Astrocyte (in vitro differentiated cells and primary cell): Measurements from ENCODE around the gene HDHD2. TPM values are rescaled to one million over a fixed set of nuclear protein-coding genes. Genes with fewer than 3 reads are reported as not detected.

ENCODE experiments used
- DNase-seq: peaks from one replicate; pipeline ENCODE4 v3.0.0-alpha.2; 2010; ENCODE audit warnings: low read depth
- FAIRE-seq: peaks from 2 replicates; lab custom pipeline; 2011; peaks lifted over from hg19 to GRCh38; lab: Jason Lieb, UNC
- H2AFZ ChIP-seq: 2 replicates; pipeline ENCODE4 v1.6.0; 2012; ENCODE audit warnings: low read depth, low read length, inconsistent platforms
- H3K27ac ChIP-seq: 2 replicates; pipeline ENCODE4 v1.5.1; 2011; ENCODE audit warnings: low read depth, low read length, inconsistent platforms
- H3K27me3 ChIP-seq: 2 replicates; pipeline ENCODE4 v1.6.0; 2011; ENCODE audit warnings: low read length, inconsistent platforms; ENCODE audit not compliant: insufficient read depth
- H3K36me3 ChIP-seq: 2 replicates; pipeline ENCODE4 v1.5.1; 2011; ENCODE audit warnings: low read length, inconsistent platforms; ENCODE audit not compliant: insufficient read depth
- H3K4me1 ChIP-seq: 2 replicates; pipeline ENCODE4 v1.5.1; 2011; ENCODE audit warnings: low read length, inconsistent platforms; ENCODE audit not compliant: insufficient read depth
- H3K4me2 ChIP-seq: 2 replicates; pipeline ENCODE4 v1.6.0; 2012; ENCODE audit warnings: low read length, inconsistent platforms
- H3K4me3 ChIP-seq: 2 replicates; pipeline ENCODE4 v1.5.1; 2011; ENCODE audit warnings: low read depth, mild to moderate bottlenecking, low read length, inconsistent platforms; ENCODE audit not compliant: insufficient read depth
- H3K79me2 ChIP-seq: 2 replicates; pipeline ENCODE4 v1.6.0; 2012; ENCODE audit warnings: mild to moderate bottlenecking, low read length, inconsistent platforms; ENCODE audit not compliant: insufficient read depth
- H3K9ac ChIP-seq: 2 replicates; pipeline ENCODE4 v1.6.0; 2012; ENCODE audit warnings: mild to moderate bottlenecking, low read length, inconsistent platforms
- H3K9me3 ChIP-seq: 2 replicates; pipeline ENCODE4 v1.5.1; 2012; ENCODE audit warnings: low read depth, mild to moderate bottlenecking, low read length, inconsistent platforms; ENCODE audit not compliant: insufficient read depth
- H4K20me1 ChIP-seq: 2 replicates; pipeline ENCODE4 v1.6.0; 2012; ENCODE audit warnings: low read length, inconsistent platforms; ENCODE audit not compliant: insufficient read depth
- H3K27ac Mint-ChIP-seq: one replicate; pipeline ENCODE4 v1.8.0; 2021; ENCODE audit warnings: mild to moderate bottlenecking, mixed read lengths; ENCODE audit not compliant: unreplicated experiment
- H3K27me3 Mint-ChIP-seq: one replicate; pipeline ENCODE4 v1.8.0; 2021; ENCODE audit warnings: low read depth, mixed read lengths; ENCODE audit not compliant: unreplicated experiment
- H3K36me3 Mint-ChIP-seq: one replicate; pipeline ENCODE4 v1.8.0; 2021; ENCODE audit warnings: low read depth, mixed read lengths; ENCODE audit not compliant: unreplicated experiment
- H3K4me1 Mint-ChIP-seq: one replicate; pipeline ENCODE4 v1.8.0; 2021; ENCODE audit warnings: low read depth, mixed read lengths; ENCODE audit not compliant: unreplicated experiment
- H3K4me3 Mint-ChIP-seq: one replicate; pipeline ENCODE4 v1.8.0; 2021; ENCODE audit warnings: mild to moderate bottlenecking, moderate library complexity, mixed read lengths; ENCODE audit not compliant: unreplicated experiment
- H3K9me3 Mint-ChIP-seq: one replicate; pipeline ENCODE4 v1.8.0; 2021; ENCODE audit warnings: mild to moderate bottlenecking, mixed read lengths; ENCODE audit not compliant: unreplicated experiment
- EZH2 ChIP-seq: IDR thresholded peaks from 2 replicates; pipeline ENCODE4 v1.6.1; 2012; ENCODE audit warnings: mild to moderate bottlenecking, low read length, inconsistent platforms; ENCODE audit not compliant: insufficient read depth
- total RNA-seq: library from RNA; stranded (reverse); gene quantifications from 2 replicates; pipeline ENCODE4 v1.2.1, GENCODE V29; 2021
- TF ChIP-seq, protein P1 (sequence below): IDR thresholded peaks from 2 replicates; pipeline ENCODE4 v1.5.1; 2011; ENCODE audit warnings: low read depth, mild to moderate bottlenecking, inconsistent platforms, low read length, moderate library complexity; ENCODE audit not compliant: insufficient read depth

Gene HDHD2
- total RNA-seq, 1 donor from 2014 or later = 23.5 TPM

DNA sequence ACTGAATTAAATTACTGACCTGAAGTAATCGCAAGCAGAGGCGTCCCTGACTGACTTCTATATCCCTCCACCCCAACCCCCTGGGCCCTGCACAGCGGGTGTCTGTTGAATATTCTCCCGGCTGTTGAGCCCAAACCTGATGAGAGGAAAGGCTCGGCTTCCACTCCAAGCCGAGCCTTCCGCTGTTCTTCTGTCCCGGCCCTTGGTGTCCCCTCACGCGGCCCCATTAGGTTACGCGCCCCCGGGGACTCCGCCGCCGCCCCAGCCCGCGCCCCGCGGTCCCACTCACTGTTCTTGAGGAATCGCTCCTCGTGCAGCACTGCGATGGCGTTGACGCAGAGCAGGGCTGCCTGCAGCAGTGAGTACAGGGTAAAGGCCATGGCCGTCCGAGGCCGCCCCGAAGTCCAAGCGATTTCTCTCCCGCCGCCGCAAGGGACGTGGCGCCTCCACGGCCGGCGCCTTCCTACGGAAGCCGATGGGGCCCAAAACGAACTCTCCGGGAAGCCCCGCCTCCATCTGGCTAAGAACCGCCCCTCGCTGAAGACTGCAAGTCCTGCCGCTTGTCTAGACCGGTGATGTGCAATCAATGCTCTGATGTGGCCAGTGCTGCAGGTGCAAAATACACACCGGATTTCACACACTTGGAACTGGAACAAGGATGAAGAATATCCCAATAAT lies 25.7 kb upstream of the HDHD2 start, which contains the start of gene IER3IP1:
IER3IP1 (minus strand) TSS at position 467 of the 678 bp plus-strand sequence; CDS start at position 380, 87 bp downstream.
- H3K27ac Mint-ChIP-seq = no peak within 1 kb of the TSS

DNA sequence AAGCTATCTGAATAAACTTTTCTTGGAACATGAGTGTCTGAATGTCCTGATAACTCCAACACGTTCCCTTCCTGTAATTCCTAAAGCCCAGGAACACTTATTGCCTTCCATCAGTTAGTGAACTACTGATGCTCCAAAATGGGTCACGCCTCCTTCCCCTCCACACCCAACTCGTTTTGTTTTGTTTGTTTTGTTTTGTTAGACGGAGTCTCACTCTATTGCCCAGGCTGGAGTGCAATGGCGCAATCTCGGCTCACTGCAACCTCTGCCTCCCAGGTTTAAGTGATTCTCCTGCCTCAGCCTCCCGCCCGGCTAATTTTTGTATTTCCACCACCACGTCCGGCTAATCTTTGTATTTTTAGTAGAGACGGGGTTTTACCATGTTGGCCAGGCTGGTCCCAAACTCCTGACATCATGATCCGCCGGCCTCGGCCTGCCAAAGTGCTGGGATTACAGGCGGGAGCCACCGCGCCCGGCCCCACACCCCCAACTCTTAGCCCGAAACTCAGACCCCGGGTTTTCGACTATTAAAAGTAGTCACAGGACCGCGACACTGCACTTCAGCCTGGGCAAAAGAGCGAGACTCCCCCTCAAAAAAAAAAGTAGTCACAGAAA lies 25.1 kb upstream of the HDHD2 start:
- Mint-ChIP-seq H3K4me3 (no peak overlapping the region), H3K27me3 (no peaks in the 10 kb centered on the region), H3K27ac (no peak overlapping the region), H3K4me1 (peaks cover 2% of the 10 kb centered on the region), H3K9me3 (no peaks in the 10 kb centered on the region), H3K36me3 (no peaks in the 10 kb centered on the region)
- DNase-seq (no peak), FAIRE-seq (no peak)
- H3K4me2 ChIP-seq = peak overlapping the region; percentile 84
- peak overlapping the region; percentile 92 for H2AFZ ChIP-seq
- peak overlapping the region; percentile 94 for H3K4me3 ChIP-seq
- peaks cover 5% of the 10 kb centered on the region for H3K4me1 ChIP-seq
- H3K79me2 ChIP-seq = peaks cover 58% of the 10 kb centered on the region
- H3K9ac ChIP-seq = peak overlapping the region; percentile 99
- H3K9me3 ChIP-seq = no peaks in the 10 kb centered on the region
- peaks cover 46% of the 10 kb centered on the region for H4K20me1 ChIP-seq
- peaks cover 3% of the 10 kb centered on the region for H3K36me3 ChIP-seq
- TF ChIP-seq EZH2 = no peak
- TF ChIP-seq, protein P1, sequence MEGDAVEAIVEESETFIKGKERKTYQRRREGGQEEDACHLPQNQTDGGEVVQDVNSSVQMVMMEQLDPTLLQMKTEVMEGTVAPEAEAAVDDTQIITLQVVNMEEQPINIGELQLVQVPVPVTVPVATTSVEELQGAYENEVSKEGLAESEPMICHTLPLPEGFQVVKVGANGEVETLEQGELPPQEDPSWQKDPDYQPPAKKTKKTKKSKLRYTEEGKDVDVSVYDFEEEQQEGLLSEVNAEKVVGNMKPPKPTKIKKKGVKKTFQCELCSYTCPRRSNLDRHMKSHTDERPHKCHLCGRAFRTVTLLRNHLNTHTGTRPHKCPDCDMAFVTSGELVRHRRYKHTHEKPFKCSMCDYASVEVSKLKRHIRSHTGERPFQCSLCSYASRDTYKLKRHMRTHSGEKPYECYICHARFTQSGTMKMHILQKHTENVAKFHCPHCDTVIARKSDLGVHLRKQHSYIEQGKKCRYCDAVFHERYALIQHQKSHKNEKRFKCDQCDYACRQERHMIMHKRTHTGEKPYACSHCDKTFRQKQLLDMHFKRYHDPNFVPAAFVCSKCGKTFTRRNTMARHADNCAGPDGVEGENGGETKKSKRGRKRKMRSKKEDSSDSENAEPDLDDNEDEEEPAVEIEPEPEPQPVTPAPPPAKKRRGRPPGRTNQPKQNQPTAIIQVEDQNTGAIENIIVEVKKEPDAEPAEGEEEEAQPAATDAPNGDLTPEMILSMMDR = no peak
- H3K27ac ChIP-seq = peak overlapping the region; percentile 87
- H3K27me3 ChIP-seq = peaks cover 3% of the 10 kb centered on the region

More for the DNA sequence above, 25.7 kb upstream of the HDHD2 start, which contains the start of gene IER3IP1:
- DNase-seq = peak; percentile 81
- H3K79me2 ChIP-seq = peaks cover 52% of the 10 kb centered on the region
- H2AFZ ChIP-seq = peak within 1 kb of the TSS; percentile 92
- no peaks in the 10 kb centered on the region for H3K9me3 Mint-ChIP-seq
- FAIRE-seq = no peak
- peak within 1 kb of the TSS; percentile 99 for H3K9ac ChIP-seq
- peaks cover 8% of the 10 kb centered on the region for H3K27me3 ChIP-seq
- TF ChIP-seq, protein P1 = no peak
- TF ChIP-seq EZH2 = no peak
- peaks cover 2% of the 10 kb centered on the region for H3K4me1 Mint-ChIP-seq
- H3K36me3 Mint-ChIP-seq = no peaks in the 10 kb centered on the region
- H3K4me3 ChIP-seq = peak within 1 kb of the TSS; percentile 94
- peaks cover 3% of the 10 kb centered on the region for H3K36me3 ChIP-seq
- H3K4me2 ChIP-seq = peak within 1 kb of the TSS; percentile 84
- peaks cover 5% of the 10 kb centered on the region for H3K4me1 ChIP-seq
- H4K20me1 ChIP-seq = peaks cover 42% of the 10 kb centered on the region
- H3K27me3 Mint-ChIP-seq = no peaks in the 10 kb centered on the region
- H3K9me3 ChIP-seq = no peaks in the 10 kb centered on the region
- peak within 1 kb of the TSS; percentile 87 for H3K27ac ChIP-seq
- H3K4me3 Mint-ChIP-seq = peak within 1 kb of the TSS; percentile 67
